Measurements from ENCODE around the gene OR52I2.

Gene OR52I2

GRCh38 chr11:4642043-4642442, 60.5 kb downstream of the OR52I2 start:
- TF ChIP-seq CTCF (IDR thresholded peaks at IDR 0.05; ENCODE audit: insufficient read depth, low read depth, low read length, missing control alignments), result no peak
- H3K4me3 ChIP-seq (ENCODE audit: low read length), result no peak overlapping the region
- no peak for DNase-seq (ENCODE audit: low read depth)
